ENCODE measurements around the gene NUP133. TPM values are rescaled to one million over a fixed set of nuclear protein-coding genes. Genes with fewer than 3 reads are reported as not detected.

NUP133 gene
- total RNA-seq, 1 donor from 2014 or later = 9.3 TPM

DNA sequence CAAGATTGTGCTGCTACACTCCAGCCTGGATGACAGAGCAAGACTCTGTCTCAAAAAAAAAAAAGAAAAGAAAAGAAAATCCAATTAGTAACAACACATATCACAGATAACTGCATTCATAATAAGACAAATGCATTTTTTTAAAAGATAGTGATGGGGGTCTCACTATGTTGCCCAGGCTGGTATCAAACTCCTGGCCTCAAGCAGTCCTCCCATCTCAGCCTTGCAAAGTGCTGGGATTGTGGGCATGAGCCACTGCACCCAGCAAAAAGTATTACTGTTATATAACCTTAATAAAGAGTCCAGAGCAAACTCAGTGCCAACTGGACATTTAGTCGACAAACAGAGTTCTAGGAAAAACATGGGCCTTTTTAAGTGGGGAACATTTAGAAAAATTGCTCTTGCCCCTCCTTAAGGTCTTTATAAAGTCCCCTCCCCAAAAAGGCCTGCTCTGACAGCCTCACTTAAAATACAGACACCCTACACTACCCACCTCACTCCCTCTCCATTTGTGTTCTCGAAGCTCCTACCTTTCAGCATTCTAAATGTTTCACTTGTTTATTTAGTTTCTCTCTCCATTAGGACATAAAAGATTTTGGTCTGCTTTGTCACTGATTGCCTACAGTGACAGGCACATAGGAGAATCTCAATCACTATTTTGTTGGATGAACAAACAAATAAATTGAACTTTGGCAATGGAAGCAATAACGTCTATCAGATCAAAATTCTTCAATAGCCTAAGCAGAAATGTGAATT lies 42.8 kb upstream of the NUP133 start:
- TF ChIP-seq CTCF (IDR thresholded peaks at IDR 0.05) = no peak
- Histone ChIP-seq H3K4me3 (no peak overlapping the region), H3K27me3 (no peaks in the 10 kb centered on the region), H3K9me3 (no peaks in the 10 kb centered on the region), H3K4me1 (peaks cover 0 to 30% of the 10 kb centered on the region in 2 donors), H3K27ac (peak overlapping the region; percentile 62 to 69), H3K36me3 (peaks cover 14 to 24% of the 10 kb centered on the region in 2 donors)
- intact Hi-C loops (cut with DNase I) = no loop called here
- DNase-seq (ENCODE audit: low spot score in 2 of 2) = no peak

GRCh38 chr1:229547542-229547941 lies 39.4 kb upstream of the NUP133 start:
- intact Hi-C loops (cut with DNase I) = no loop called here
- DNase-seq (ENCODE audit: low spot score in 2 of 2) = no peak
- Histone ChIP-seq H3K4me1 (peaks cover 0 to 18% of the 10 kb centered on the region in 2 donors), H3K36me3 (peaks cover 22 to 52% of the 10 kb centered on the region in 2 donors), H3K27ac (no peak overlapping the region), H3K27me3 (no peaks in the 10 kb centered on the region), H3K9me3 (no peaks in the 10 kb centered on the region), H3K4me3 (no peak overlapping the region)
- TF ChIP-seq CTCF (IDR thresholded peaks at IDR 0.05) = no peak

DNA sequence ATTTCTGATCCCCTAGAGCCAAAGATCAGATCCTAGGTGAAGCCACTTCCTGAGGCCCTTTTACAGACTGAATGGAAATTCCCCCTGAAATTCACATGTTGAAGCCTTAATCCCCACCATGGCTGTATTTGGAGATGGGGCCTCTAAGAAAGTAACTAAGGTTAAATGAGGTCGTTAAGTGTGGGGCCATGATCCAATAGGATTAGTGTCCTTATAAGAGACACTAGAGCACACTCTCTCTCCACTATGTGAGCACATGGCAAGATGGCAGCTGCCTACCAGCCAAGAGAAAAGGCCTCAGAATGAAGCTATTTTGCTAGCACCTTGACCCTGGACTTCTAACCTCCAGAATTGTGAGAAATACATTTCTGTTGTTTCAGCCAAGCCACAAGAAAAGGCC lies 36.4 kb upstream of the NUP133 start:
- H3K27me3 ChIP-seq = no peaks in the 10 kb centered on the region
- intact Hi-C loops (cut with DNase I) = no loop called here
- no peak for TF ChIP-seq CTCF (IDR thresholded peaks at IDR 0.05)
- DNase-seq (ENCODE audit: low spot score in 2 of 2) = no peak
- H3K4me1 ChIP-seq = peaks cover 0 to 5% of the 10 kb centered on the region in 2 donors
- H3K27ac ChIP-seq = no peak overlapping the region
- H3K9me3 ChIP-seq = no peaks in the 10 kb centered on the region
- no peak overlapping the region for H3K4me3 ChIP-seq
- H3K36me3 ChIP-seq = peaks cover 40 to 78% of the 10 kb centered on the region in 2 donors

DNA sequence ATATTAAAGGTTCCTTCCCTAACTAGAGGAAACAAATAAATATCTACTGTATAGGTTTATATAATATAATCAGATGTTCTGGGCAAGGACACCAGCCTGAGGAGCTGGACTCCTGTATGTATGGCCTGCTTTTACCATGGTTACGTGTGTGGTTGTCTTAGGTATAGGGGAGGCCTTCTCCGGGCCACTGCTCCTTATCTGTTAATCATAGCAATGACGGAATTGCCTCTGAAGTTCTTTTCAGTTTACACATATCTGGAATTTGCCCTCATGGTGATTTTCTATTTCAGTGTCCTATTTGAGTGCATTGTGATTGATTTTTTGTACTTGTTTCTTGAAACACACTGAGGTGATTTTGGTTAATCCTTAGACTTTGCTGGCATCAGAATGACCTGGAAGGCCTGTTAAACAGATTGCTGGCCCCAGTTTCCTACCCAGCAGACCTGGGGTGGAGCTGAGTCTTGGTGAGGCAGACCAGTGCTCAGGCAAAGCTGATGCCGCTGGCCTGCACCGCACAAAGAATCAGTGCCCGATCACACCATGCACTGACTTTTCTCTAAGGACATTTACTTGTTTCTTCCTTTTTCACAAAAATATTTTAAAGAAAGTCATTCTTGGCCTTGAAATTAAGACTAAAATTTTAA lies 31.8 kb upstream of the NUP133 start:
- Histone ChIP-seq H3K4me1 (no peaks in the 10 kb centered on the region), H3K4me3 (no peak overlapping the region), H3K27me3 (no peaks in the 10 kb centered on the region), H3K27ac (no peak overlapping the region), H3K9me3 (no peaks in the 10 kb centered on the region), H3K36me3 (peaks cover 54 to 89% of the 10 kb centered on the region in 2 donors)
- no peak for TF ChIP-seq CTCF (IDR thresholded peaks at IDR 0.05)
- intact Hi-C loops (cut with DNase I) = no loop called here
- no peak for DNase-seq (ENCODE audit: low spot score in 2 of 2)

DNA sequence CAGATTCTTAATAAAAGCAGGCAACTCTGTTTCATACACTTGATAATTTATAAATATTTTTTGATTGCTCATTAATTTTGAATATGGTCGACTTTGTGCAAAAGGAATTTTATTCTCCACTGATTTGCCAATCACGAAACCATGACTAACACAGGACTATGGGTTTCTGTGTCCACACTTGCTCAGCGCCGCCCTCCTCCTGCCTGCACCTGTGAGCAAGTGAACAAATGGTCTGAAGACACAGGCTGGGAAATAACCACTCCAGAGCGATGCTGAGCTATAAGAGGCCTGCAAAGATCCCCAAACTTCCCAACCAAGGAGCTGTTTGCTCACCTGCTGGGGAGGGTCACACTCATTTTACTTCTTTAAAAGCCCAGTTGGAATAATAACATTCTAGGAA lies 30.8 kb upstream of the NUP133 start:
- H3K27me3 ChIP-seq = no peaks in the 10 kb centered on the region
- DNase-seq (ENCODE audit: low spot score in 2 of 2) = no peak
- no peak overlapping the region for H3K27ac ChIP-seq
- H3K36me3 ChIP-seq = peaks cover 57 to 87% of the 10 kb centered on the region in 2 donors
- no peak overlapping the region for H3K4me3 ChIP-seq
- H3K4me1 ChIP-seq = no peaks in the 10 kb centered on the region
- no peaks in the 10 kb centered on the region for H3K9me3 ChIP-seq
- intact Hi-C loops (cut with DNase I) = no loop called here
- TF ChIP-seq CTCF (IDR thresholded peaks at IDR 0.05) = no peak
